OCI-LY7 (cell line): ENCODE data around the gene PCDH18. TPM values are rescaled to one million over a fixed set of nuclear protein-coding genes. Genes with fewer than 3 reads are reported as not detected.

ENCODE experiments used
- BruUV-seq: library from RNA; stranded (reverse); fragments of 400-500 nt; replicated peaks from 2 replicates; lab custom pipeline; 2021; lab: Mats Ljungman, UMichigan
- CTCF ChIA-PET: fragments of 300-600 bp; sonication (Branson Sonifier 250); formaldehyde crosslinking; loops from one replicate; lab custom pipeline; 2022; ENCODE audit warnings: antibody characterized with exemption; ENCODE audit not compliant: unreplicated experiment; lab: Charles Lee
- POLR2A ChIA-PET: fragments of 300-600 bp; sonication (Branson Sonifier 250); formaldehyde crosslinking; loops from one replicate; lab custom pipeline; 2022; ENCODE audit warnings: antibody characterized with exemption; lab: Charles Lee
- DNase-seq: peaks from one replicate; pipeline ENCODE4 v3.0.0-alpha.2; 2015; ENCODE audit warnings: low spot score
- H2AFZ ChIP-seq: fragments of 200-600 bp; sonication (generic), shearing (Covaris generic); 2 replicates; pipeline ENCODE4 v1.6.1; 2014; ENCODE audit warnings: mild to moderate bottlenecking, antibody characterized with exemption, low read length, moderate library complexity
- H3K27ac ChIP-seq: fragments of 200-600 bp; sonication (generic); 2 replicates; pipeline ENCODE4 v1.5.1; 2014; ENCODE audit warnings: mixed run types, low read depth, mild to moderate bottlenecking, moderate library complexity, low read length, inconsistent platforms; ENCODE audit not compliant: poor library complexity, severe bottlenecking
- H3K36me3 ChIP-seq: fragments of 200-600 bp; sonication (generic); 2 replicates; pipeline ENCODE4 v1.6.1; 2014; ENCODE audit warnings: mild to moderate bottlenecking, antibody characterized with exemption, low read length, moderate library complexity, mixed read lengths; ENCODE audit not compliant: insufficient read depth
- H3K4me1 ChIP-seq: fragments of 200-600 bp; sonication (generic); 2 replicates; pipeline ENCODE4 v1.5.1; 2014; ENCODE audit warnings: mild to moderate bottlenecking, low read length; ENCODE audit not compliant: insufficient read depth, poor library complexity, severe bottlenecking
- H3K4me2 ChIP-seq: fragments of 200-600 bp; sonication (generic); 2 replicates; pipeline ENCODE4 v1.6.1; 2014; ENCODE audit warnings: mild to moderate bottlenecking, low read length
- H3K4me3 ChIP-seq: fragments of 200-600 bp; sonication (generic); 2 replicates; pipeline ENCODE4 v1.5.1; 2014; ENCODE audit warnings: mild to moderate bottlenecking, low read depth, low read length; ENCODE audit not compliant: poor library complexity, severe bottlenecking
- H3K79me2 ChIP-seq: fragments of 200-600 bp; sonication (generic); 2 replicates; pipeline ENCODE4 v1.6.1; 2016; ENCODE audit warnings: low read depth, mild to moderate bottlenecking, low read length, moderate library complexity, mixed read lengths; ENCODE audit not compliant: insufficient read depth
- H3K9me2 ChIP-seq: fragments of 200-600 bp; sonication (generic); 2 replicates; pipeline ENCODE4 v1.6.1; 2016; ENCODE audit warnings: mild to moderate bottlenecking, low read length, mixed read lengths; ENCODE audit not compliant: insufficient read depth
- H3K9me3 ChIP-seq: fragments of 200-600 bp; sonication (generic); 2 replicates; pipeline ENCODE4 v1.6.1; 2014; ENCODE audit warnings: mild to moderate bottlenecking, mixed run types, low read length, mixed read lengths
- H4K20me1 ChIP-seq: fragments of 200-600 bp; sonication (generic); 2 replicates; pipeline ENCODE4 v1.6.1; 2014; ENCODE audit warnings: mild to moderate bottlenecking, antibody characterized with exemption, low read length, moderate library complexity, mixed read lengths; ENCODE audit not compliant: insufficient read depth
- EZH2phosphoT487 ChIP-seq: fragments of 200-600 bp; sonication (generic); IDR thresholded peaks from 2 replicates; pipeline ENCODE4 v1.6.1; 2018; ENCODE audit warnings: low read depth, borderline replicate concordance, mild to moderate bottlenecking, mixed run types, antibody characterized with exemption, low read length, moderate library complexity, mixed read lengths
- intact Hi-C: fragments of 100-400 bp; cut with micrococcal nuclease; formaldehyde crosslinking; loops from one replicate; pipeline ENCODE4 v1.10.0; 2022; ENCODE audit not compliant: unreplicated experiment
- total RNA-seq, 2 experiments: library from RNA; depleted of rRNA in 1 of 2; stranded (reverse); fragments of >200 nt in 1 of 2; shearing (Covaris generic) in 1 of 2; gene quantifications; 2 replicates each; pipeline ENCODE4 v1.2.3, GENCODE V29; 2014 to 2022
- TF ChIP-seq, protein P1 (sequence below): fragments of 200-600 bp; sonication (generic); conservative IDR thresholded peaks from 2 replicates; pipeline ENCODE4 v1.5.1; 2014; ENCODE audit warnings: mild to moderate bottlenecking, antibody characterized with exemption, low read length, moderate library complexity, mixed read lengths

PCDH18 gene
- total RNA-seq, 2 experiments from 2014 or later: not detected

DNA sequence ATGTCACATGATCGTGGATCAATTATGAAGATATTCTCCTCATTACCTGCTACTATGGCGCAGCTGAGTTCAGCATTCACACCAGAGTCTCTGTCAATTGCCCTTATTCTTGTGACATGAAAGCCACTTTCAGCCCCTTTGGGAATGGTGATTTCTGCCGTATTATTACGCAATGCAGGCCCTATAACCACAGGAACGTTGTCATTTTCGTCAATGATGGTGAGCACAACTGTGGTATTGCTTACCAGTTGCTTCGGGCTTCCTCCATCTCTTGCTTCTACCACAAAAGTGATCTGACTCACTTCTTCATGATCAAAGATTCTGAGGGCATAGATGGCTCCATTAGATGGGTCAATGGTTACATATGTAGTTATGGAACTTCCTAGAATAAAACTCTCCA, 2.1 kb downstream of the PCDH18 start:
- H3K4me2 ChIP-seq: no peak overlapping the region
- intact Hi-C loops: no loop called here
- ChIA-PET POLR2A (no interaction called here), CTCF (no interaction called here)
- H3K79me2 ChIP-seq: no peaks in the 10 kb centered on the region
- H3K4me1 ChIP-seq: no peaks in the 10 kb centered on the region
- H3K9me2 ChIP-seq: no peaks in the 10 kb centered on the region
- no peak overlapping the region for H2AFZ ChIP-seq
- no peaks in the 10 kb centered on the region for H4K20me1 ChIP-seq
- TF ChIP-seq, protein P1, sequence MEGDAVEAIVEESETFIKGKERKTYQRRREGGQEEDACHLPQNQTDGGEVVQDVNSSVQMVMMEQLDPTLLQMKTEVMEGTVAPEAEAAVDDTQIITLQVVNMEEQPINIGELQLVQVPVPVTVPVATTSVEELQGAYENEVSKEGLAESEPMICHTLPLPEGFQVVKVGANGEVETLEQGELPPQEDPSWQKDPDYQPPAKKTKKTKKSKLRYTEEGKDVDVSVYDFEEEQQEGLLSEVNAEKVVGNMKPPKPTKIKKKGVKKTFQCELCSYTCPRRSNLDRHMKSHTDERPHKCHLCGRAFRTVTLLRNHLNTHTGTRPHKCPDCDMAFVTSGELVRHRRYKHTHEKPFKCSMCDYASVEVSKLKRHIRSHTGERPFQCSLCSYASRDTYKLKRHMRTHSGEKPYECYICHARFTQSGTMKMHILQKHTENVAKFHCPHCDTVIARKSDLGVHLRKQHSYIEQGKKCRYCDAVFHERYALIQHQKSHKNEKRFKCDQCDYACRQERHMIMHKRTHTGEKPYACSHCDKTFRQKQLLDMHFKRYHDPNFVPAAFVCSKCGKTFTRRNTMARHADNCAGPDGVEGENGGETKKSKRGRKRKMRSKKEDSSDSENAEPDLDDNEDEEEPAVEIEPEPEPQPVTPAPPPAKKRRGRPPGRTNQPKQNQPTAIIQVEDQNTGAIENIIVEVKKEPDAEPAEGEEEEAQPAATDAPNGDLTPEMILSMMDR: no peak
- TF ChIP-seq EZH2phosphoT487: no peak
- no peak overlapping the region for H3K4me3 ChIP-seq
- no peaks in the 10 kb centered on the region for H3K36me3 ChIP-seq
- H3K9me3 ChIP-seq: no peaks in the 10 kb centered on the region
- no peak for DNase-seq
- no TSS peak for BruUV-seq
- no peak overlapping the region for H3K27ac ChIP-seq

DNA sequence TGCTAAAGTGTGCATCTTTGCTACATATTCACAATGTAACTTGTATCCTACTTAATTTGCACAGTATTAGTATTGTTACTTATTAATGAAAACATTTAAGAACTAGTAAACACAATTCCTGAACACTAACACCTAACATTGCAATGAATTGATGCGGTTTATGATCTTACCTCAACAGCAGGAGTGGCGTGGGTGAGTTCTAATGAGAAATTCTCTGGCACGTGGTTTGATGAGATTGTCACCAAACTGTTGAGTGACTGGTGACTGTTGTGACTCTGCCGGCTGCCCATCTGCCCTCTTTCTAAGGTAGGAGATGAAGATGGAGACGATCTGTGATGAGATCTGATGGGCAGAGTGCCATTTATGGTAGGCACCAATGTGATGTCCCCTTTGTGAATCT, 2.9 kb downstream of the PCDH18 start:
- DNase-seq: no peak
- Histone ChIP-seq H4K20me1 (no peaks in the 10 kb centered on the region), H3K4me2 (no peak overlapping the region), H3K27ac (no peak overlapping the region), H3K9me2 (no peaks in the 10 kb centered on the region), H3K36me3 (no peaks in the 10 kb centered on the region), H3K9me3 (no peaks in the 10 kb centered on the region), H2AFZ (no peak overlapping the region), H3K4me3 (no peak overlapping the region), H3K79me2 (no peaks in the 10 kb centered on the region), H3K4me1 (no peaks in the 10 kb centered on the region)
- POLR2A ChIA-PET: no interaction called here
- TF ChIP-seq, protein P1: no peak
- TF ChIP-seq EZH2phosphoT487: no peak
- CTCF ChIA-PET: no interaction called here
- intact Hi-C loops: no loop called here
- BruUV-seq: no TSS peak

DNA sequence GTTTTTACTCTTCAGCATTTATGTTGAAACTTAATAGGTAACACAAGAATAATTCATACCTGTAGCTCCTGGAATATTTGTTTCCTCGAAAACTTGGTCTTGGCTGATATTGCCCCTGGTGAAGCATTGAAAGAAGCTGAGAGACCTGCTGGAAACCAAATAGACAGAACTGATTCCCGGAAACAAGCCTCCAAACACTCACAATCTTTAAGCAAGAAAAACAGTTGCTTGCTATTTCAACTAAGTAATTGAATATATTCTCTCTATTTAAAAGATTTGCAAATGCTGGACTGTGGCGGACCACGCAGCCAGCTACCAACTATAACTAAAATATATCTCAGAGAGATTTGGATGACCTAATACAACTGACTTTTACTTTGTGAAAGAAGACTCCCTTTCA, 3.6 kb downstream of the PCDH18 start:
- no peaks in the 10 kb centered on the region for H3K79me2 ChIP-seq
- no peak overlapping the region for H2AFZ ChIP-seq
- H3K27ac ChIP-seq: no peak overlapping the region
- no peak overlapping the region for H3K4me3 ChIP-seq
- no peaks in the 10 kb centered on the region for H3K4me1 ChIP-seq
- DNase-seq: no peak
- no peaks in the 10 kb centered on the region for H4K20me1 ChIP-seq
- BruUV-seq: no TSS peak
- POLR2A ChIA-PET: no interaction called here
- H3K36me3 ChIP-seq: no peaks in the 10 kb centered on the region
- intact Hi-C loops: no loop called here
- H3K9me3 ChIP-seq: no peaks in the 10 kb centered on the region
- no peak overlapping the region for H3K4me2 ChIP-seq
- no peaks in the 10 kb centered on the region for H3K9me2 ChIP-seq
- CTCF ChIA-PET: no interaction called here
- TF ChIP-seq, protein P1: no peak
- TF ChIP-seq EZH2phosphoT487: no peak
